Measurements from ENCODE around the gene TMEM184A.

Gene TMEM184A

DNA sequence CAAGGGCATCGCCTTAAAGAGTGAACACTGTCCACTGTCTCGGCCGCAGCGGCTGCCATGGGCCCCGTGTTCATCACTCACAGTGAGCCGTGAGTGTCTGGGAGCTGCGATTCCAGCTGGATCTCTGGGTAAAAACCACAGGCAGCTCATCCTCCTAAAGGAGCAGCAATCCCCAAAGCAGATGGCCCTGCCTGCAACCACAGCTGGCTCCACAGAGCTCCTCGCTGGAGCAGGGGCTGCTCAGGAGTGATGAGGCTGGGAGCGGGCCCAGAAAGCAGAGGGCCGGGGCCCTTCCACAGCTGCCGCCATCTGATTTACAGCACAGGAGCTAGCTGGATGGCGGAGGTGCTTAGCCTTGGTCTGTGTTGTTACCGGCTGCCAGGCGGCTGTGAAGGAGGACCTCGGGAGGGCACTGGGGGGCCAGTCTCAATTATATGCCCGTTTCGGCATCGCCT, 6.6 kb upstream of the TMEM184A start:
- DNase-seq (ENCODE audit: low spot score), result no peak
- TF ChIP-seq, protein P1, sequence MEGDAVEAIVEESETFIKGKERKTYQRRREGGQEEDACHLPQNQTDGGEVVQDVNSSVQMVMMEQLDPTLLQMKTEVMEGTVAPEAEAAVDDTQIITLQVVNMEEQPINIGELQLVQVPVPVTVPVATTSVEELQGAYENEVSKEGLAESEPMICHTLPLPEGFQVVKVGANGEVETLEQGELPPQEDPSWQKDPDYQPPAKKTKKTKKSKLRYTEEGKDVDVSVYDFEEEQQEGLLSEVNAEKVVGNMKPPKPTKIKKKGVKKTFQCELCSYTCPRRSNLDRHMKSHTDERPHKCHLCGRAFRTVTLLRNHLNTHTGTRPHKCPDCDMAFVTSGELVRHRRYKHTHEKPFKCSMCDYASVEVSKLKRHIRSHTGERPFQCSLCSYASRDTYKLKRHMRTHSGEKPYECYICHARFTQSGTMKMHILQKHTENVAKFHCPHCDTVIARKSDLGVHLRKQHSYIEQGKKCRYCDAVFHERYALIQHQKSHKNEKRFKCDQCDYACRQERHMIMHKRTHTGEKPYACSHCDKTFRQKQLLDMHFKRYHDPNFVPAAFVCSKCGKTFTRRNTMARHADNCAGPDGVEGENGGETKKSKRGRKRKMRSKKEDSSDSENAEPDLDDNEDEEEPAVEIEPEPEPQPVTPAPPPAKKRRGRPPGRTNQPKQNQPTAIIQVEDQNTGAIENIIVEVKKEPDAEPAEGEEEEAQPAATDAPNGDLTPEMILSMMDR (IDR thresholded peaks at IDR 0.05; ENCODE audit: extremely low read depth, insufficient read depth, missing control alignments), result no peak
- in situ Hi-C loops (cut with MboI; ENCODE audit: low pct_unique_long_range_greater_than_20kb, low sequenced_read_pairs, unreplicated experiment), result loop anchor here (25.0 kb wide), 1 partner anchor 775 kb away; no protein-coding TSS in a partner anchor

DNA sequence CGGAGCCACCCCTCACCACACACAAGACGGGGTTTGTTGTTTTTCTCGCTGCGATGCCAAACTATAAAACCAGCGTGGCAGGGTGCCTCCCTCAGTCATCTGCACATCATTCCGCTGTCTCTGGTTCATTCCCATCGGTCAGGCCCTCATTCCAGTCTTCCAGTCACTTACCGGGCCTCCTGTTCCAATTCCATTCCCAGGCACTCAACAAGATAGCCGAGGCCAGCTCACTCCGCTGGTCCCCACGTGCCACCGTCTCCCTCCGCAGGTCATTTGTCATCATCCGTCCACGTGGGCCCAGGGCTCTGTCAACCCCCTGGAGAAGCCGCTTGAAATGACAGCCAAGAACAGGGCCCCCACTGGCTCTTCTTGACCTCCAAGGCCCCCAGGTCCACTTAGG, 6.1 kb upstream of the TMEM184A start:
- no peak for DNase-seq (ENCODE audit: low spot score)
- in situ Hi-C loops (cut with MboI; ENCODE audit: low pct_unique_long_range_greater_than_20kb, low sequenced_read_pairs, unreplicated experiment), result loop anchor here (25.0 kb wide), 1 partner anchor 775 kb away; no protein-coding TSS in a partner anchor
- TF ChIP-seq, protein P1 (IDR thresholded peaks at IDR 0.05; ENCODE audit: extremely low read depth, insufficient read depth, missing control alignments), result no peak

DNA sequence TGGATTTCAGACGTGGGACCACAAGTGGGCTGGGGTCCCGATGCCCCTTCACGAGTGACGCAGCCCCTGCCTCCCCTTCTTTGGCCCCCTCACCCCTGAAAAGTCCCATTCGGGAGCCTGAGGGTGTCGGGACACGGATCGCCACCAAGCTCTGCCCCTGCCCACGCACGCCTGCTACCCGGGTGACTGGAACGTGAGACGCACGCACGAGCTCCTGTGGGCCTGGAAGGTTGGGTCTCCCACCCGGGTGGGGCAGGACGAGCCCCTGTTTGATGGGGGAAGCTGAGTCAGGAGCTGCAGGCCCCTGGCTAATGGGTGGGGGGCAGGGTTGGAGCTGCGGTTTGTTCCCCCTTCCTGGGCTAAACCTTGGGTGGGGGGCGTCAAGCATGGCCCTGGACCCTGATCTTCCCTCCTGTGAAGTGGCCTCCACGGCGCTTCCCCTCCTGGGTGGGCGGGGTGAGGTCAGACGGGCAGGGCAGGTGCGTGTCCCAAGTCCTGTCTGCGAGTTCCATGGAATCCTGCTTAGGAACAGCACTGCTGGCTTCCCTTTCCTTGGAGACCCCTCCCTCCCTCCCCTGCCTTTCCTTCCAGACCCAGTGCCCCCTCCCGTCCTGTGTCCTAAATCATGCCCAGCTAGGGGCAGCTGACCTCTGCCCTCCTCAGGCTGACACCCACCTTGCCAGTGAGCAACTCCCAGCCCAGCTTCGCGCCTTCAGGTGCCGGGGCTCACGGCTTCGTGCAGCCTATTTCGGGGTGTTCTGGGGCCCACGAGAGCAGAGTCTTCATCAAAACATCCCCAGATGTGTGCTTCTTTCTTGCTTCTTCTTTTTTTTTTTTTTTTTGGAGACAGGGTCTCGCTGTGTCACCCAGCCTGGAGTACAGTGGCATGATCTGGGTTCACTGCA, 5.3 kb upstream of the TMEM184A start:
- no peak for DNase-seq (ENCODE audit: low spot score)
- TF ChIP-seq, protein P1 (IDR thresholded peaks at IDR 0.05; ENCODE audit: extremely low read depth, insufficient read depth, missing control alignments), result no peak
- in situ Hi-C loops (cut with MboI; ENCODE audit: low pct_unique_long_range_greater_than_20kb, low sequenced_read_pairs, unreplicated experiment), result loop anchor here (25.0 kb wide), 1 partner anchor 776 kb away; no protein-coding TSS in a partner anchor

DNA sequence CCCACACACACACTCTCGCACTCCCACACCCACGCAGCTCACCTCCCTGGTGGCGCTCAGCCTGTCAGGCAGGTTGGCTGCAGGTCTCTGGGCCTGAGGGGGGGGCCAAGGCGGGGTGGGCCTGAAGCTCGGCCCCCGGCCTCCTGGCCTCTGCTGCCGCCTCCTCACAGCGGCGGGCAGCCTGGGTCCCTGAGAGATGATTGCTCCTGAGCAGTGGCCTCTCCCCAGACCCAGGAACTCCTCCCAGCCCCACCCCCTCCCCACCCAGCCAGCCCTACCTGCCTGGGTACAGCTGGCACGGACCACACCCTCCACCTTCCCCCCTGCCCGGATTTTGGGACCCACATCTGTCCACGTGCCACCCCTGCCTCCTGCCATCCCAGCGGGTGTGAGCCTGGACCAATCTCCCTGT, 4.6 kb upstream of the TMEM184A start:
- no peak for DNase-seq (ENCODE audit: low spot score)
- in situ Hi-C loops (cut with MboI; ENCODE audit: low pct_unique_long_range_greater_than_20kb, low sequenced_read_pairs, unreplicated experiment), result loop anchor here (25.0 kb wide), 1 partner anchor 777 kb away; no protein-coding TSS in a partner anchor
- TF ChIP-seq, protein P1 (IDR thresholded peaks at IDR 0.05; ENCODE audit: extremely low read depth, insufficient read depth, missing control alignments), result no peak

DNA sequence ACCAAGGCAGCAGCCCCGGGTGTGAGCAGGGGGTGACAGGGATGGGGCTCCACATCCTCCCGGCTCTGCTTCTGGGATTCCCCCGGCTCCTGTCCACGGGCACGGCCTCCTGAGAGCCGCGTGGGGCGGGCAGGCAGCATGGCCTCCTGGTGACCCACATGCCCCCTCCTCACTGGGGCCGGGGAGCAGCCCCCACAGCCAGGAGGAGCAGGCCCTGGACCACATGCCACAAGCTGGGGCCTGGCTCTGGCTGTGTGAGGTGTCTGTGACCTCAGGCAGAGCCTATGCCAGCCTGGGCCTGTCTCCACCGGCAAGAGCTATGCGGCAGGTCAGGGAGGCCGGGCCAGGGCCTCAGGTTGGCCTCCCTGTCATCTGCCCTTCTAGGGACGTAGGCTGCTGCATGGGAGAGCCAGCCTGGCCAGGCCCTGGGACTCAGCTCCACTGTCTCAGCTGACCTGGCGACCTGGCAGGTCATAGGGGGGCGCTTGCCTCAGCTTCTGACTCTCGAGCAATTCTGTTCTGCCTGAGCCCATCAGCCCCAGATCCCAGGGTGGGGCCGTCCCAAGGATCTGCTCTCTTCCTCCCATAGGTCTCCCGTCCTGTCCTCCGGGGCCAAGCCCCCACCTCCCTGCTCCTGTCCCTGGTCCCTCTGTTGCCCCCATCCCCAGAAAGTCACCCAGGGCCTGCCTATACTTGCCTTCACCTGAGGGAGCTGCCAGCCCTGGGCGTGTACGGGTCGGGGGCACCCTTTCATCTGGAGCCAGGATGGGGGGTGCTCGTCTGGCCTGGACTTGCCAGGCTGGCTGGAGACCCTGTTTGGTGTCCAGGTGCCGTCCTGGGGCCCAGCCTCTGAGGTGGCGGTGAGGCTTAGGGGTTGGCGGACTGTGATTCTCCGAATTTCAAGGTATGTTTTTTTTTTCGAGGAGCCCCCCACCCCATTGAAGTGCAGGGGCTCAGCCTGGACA, 3.9 kb upstream of the TMEM184A start:
- in situ Hi-C loops (cut with MboI; ENCODE audit: low pct_unique_long_range_greater_than_20kb, low sequenced_read_pairs, unreplicated experiment), result loop anchor here (25.0 kb wide), 1 partner anchor 777 kb away; no protein-coding TSS in a partner anchor
- no peak for DNase-seq (ENCODE audit: low spot score)
- TF ChIP-seq, protein P1 (IDR thresholded peaks at IDR 0.05; ENCODE audit: extremely low read depth, insufficient read depth, missing control alignments), result no peak

Data from GM13977 (cell line).